NCI-H2029 treated with DMSO at 0.1 percent for 48 hours (cell line): ENCODE measurements around the gene XYLB.

Experiments used
- DNase-seq: peaks from one replicate; lab custom pipeline; 2025; lab: John Stamatoyannopoulos, UW

XYLB gene

DNA sequence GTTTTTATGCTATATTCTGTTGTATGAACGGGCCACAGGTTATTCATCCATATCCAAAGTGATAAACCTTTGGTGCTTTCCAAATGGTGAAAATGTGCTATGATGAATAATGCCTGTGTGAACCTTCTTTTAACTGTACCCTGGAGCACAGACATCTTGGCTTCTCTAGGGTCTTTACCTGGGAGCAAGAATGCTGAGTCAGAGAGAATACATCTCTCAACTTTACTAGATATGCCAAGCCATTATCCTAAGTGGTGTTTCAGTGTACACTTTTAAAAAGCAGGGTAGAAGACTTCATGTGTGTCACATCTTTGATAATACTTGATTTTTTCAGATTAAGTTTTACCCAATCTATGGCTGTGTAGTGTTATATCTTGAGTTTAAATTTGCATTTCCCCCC lies 23.5 kb upstream of the XYLB start:
- no peak for DNase-seq

DNA sequence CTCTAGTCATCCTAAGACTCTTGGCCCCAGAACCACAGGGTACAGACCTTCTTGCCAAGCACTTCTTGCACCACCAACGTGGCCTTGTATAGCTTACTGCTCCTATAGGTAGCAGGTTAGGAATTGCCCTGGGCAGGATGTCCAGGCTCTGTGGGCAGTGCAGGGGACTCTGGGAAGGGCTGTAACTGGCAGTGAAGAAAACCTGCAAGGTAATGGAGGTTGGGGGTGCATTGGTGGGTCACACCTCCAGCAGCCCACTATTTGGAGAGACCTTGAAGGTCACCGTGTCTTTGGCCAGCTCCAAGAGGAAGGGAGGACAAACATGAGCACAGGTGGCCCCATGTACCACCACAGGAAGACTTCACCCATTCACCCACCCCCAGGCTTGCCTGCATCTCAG lies 21.3 kb upstream of the XYLB start:
- DNase-seq = no peak

DNA sequence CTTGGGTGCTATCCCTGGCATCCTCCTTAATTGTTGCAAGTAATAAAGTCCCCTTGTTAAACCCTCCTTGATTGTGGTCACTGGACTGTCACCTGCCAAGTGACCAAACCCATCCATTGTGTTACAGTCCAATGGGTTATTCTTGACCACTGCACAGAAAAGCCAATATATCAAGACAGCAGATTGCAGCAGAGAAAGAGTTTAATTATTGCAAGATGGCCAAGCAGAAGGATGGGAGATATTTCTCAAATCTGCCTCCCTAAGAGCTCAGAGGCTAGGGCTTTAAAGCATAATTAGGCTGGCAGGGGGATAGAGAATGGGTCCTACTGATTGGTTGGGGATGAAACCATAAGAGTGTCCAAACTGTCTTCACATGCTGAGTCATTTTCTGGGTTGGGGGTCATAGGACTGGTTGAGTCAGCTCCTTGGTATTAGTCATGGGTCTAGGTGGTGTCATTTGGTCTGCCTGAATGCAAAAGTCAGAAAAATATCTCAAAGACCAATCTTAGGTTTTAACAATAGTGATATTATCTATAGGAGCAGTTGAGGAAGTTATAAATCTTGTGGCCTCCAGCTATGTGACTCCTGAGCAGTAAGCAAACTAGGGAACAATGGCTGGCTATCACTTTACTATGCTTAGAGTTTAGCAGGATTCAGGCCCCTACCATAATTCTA lies 19.1 kb upstream of the XYLB start:
- no peak for DNase-seq

DNA sequence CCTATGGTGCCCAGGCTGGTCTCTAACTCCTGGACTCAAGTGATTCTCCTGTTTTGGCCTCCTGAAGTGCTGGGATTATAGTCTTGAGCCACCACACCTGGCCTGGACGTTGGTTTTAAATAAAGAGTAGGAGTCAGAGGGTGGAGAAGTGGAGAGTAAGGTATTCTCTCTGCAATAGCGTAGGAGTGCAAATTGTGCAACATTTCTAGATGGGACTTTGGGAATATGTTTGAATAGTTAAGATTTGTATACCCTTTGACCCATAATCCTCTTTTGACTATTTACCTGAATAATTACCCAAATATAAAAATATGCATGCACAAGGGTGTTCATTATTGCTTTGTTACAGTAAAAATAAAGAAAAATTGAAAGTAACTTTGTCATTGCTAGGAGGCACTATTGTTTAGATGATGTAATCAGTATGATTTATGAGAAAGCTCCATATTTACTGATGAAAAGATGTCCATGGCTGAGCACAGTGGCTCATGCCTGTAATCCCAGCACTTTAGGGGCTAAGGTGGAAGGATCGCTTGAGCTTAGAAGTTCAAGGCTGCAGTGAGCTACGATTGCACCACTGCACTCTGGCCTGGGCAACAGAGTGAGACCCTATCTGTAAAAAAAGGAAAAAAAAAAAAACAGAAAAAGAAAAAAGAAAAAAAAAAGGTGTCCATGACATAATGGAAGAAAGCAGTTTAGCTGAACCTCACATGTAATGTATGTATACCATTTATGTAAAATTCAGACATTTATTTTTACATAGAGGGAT lies 15.1 kb upstream of the XYLB start:
- no peak for DNase-seq

DNA sequence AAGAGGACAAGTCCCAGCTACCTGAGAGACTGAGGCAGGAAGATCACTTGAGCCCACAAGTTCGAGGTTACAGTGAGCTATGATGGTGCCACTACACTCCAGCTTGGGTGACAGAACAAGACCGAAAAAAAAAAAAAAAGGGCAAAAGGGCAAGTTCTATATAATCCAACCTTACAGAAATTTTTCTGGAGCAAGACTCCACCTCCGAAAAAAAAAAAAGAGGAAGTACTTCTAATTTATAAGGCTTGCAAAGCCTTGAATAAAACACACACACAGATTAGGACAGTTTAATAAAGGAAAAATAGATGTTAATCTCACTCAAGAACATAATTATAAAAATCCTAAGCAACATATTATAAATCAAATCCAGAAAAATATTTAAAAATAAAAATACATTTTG lies 14.4 kb upstream of the XYLB start:
- no peak for DNase-seq

DNA sequence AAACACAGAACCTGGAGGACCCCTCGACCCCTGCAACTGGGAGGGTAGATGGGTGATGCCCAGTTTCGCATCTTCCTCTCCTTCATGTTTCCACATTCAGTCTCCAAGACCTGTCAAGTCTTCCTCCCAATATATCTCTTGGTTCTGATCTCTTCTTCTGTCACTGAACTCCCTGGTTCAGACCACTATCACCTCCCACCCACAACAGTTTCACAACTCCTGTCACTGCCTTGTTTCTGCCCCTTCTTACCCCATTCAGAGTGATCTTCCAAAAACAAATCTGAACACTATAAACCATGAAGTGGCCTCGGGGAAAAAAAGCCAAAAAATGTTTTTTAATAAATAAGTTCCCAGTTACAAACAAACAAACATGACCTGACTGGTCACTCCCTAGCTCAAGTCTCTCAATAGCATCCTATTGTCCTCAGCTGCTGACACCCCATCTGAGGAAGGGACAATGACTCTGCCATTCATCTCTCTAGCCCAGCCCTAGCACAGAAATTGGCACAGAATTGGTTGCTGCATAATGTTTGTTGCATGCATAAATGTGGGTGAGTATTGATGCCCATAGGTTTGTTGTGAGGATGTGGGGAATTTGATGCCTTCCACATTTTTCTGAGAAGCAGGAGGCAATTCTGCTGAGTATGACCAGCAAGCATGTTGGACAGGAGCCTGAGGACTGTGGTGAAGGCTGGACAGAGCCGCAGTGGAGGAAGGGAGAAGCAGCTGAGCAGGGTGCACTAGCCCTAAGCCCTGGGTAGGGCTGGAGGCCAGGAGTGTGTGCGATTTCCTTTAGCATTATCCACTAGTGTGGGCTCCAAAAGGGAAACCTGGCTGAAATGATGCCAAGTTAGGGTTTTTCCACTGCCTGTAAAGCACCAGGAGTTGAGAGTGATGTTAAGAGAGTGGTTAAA lies 12.2 kb upstream of the XYLB start:
- no peak for DNase-seq

DNA sequence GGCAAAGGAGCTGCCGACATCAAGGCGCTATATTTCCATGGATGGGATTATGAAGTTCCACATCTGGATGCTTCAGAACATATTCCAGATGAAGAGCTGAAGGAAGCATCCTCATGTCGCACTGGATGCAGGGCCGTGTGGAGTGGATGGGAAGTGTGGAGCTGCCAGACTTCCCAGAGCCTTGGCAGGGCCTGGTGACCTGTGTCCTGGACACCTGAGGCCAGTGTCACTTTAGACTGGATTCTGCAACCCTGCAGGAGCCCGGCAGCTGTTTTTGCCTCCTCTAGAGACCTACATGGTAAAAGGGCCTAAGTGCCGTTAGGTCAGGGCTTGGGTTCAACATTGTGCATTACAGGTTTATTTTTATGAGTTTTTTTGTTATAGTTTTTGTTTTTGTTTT lies 11.3 kb upstream of the XYLB start:
- DNase-seq = no peak

DNA sequence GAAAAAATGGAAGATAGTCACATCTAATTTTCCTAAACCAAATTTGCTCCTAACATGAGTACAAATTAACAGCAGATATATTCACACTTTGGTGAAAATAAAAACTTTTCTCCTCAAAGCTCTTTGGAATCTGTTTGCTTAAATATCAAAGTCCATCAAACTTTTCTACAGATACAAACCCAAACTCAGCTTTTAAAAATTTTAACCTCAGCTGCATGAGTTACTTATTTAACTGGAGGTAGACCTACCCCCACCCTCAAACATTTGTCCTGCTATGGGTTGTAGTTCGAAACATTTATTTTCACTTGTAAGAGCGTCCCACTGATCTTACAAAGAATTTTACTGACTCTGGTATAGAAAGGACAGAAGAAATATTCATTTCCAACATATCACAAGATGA lies 8.9 kb upstream of the XYLB start:
- DNase-seq = no peak

DNA sequence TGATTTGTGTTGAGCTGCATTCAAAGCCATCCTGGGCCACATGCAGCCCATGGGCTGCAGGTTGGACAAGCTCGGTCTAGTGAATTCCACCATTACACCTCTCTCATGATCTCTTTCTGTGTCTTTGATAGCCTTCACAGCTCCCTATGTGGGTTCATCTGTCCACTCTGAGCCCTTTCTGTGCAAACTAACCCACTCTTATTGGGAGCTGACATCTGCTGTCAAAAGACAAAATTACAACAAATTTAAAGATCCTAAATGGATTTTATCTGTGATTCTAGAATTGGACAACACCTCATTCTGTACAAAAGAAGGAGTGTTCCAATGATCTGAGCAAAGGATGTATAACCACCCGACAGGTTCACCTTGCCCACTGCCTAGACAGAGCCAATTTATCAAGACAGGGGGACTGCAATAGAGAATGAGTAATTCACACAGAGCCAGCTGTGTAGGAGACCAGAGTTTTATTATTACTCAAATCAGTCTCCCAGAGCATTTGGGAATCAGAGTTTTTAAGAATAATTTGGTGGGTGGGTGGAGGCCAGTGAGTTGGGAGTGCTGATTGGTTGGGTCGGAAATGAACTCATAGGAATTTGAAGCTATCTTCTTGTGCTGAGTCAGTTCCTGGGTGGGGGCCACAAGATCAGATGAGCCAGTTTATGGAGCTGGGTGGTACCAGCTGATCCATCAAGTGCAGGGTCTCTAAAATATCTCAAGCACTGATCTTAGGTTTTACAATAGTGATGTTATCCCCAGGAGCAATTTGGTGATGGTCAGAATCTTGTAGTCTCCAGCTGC lies 2.6 kb upstream of the XYLB start:
- DNase-seq = no peak

DNA sequence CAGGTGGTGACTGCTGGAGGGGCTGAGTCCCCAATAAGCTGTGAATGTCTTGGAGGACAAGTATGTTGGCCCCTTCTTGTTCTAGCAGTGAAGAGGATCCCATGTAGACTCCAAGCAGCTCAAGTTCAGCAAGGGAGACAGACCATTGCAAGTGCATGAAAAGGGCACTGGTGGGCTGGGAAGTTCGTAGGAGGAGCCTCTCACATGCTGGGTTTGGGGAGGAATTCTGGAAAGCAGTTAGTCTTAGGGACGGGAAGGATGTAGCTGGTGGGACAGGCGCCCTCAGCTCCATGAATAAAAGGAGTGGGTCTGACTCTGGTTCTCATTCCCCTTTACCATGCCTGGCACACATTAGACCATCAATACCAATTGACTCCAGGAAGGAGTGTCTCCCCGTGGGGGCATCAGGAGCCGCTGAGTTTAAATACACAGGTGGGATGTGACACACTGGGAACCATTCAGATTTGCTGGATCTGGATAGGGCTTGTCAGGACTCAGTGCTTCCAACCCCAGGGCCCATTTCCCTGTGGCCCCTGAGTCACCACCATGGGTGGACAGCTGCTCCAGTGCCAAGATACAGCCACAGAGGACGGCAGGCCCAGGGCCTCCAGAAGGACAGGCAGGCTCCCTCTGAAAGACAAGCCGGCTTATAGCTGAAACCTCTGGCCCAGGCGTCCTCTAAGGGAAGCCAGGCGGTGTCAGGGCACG lies 552 bp upstream of the XYLB start:
- no peak for DNase-seq

DNA sequence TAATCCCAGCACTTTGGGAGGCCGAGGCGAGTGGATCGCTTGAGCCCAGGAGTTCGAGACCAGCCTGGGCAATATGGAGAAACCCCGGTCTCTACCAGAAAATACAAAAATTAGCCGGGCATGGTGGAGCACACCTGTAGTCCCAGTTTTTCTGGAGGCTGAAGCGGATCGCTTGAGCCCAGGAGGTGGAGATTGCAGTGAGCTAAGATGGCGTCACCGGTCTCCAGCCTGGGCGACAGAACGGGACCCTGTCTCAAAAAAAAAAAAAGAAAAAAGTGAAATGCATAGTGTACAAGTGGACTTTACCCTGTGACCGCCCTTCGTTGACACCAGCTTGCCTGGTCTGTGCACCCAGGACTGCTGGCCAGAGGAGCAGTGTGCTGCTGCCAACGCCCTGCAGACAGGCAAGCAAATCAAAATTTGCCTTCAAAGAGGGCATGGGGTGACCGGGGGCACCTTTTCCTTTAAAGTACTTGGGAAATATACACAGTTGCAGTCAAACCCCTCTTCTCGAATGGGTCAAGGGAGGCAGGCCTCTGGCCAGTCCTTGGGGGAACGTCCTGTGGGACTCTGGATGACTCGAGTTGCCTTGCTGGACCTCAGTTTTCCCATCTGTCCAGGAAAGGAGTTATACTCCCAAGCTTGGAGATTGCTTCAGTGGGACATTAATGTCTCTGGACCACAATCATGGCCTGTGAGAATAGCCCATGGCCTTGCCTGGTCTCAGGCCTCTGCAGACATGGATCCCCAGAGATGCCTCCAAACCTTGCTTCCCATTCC lies 1.0 kb downstream of the XYLB start:
- no peak for DNase-seq

DNA sequence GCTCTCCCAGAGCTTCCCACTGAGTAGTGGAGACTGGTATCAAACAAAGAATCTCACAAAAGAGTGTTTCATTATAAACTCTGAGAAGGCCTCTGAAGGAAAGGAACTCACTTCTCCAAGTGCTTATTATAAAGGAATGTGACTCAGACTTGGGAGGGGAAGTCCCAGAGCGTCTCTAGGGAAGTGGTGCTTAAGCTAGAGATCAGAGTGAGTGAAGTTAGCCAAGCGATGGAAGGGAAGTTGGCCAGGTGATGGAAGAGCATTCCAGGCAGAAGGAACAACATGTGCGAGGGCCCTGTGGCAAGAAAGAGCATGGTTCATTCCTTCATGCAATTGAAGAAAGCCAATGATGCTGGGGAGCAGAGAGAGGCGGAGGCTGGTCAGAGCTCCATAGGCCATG lies 2.3 kb downstream of the XYLB start:
- no peak for DNase-seq

DNA sequence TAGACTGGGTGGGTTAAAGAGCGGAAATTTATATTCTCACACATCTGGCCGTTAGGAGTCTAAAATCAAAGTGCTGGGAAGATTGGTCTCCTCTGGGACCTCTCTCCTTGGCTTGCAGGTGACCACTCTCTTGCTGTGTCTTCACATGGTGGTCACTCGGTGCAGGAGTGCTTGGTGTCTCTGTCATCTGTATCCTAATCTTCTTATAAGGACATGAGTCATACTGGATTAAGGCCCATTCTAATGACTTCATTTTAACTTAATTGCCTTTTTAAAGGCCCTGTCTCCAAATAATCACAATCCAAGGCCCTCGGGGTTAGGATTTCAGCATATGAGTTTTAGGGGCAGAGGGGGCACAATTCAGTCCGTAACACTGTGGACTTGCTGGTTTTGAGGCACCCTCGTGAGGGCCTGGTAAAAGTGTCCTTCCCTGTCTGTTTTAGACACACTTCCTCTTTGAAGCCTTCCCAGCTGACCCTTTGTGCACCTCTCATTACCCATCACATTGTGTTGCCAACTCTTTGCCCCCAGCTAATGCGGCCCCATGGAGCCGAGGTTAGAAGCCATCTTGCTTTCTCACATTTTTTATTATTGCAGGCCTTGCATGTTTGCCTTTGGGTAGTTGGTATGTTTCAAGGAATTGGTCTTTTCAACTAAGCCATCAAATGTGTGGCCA lies 3.2 kb downstream of the XYLB start:
- DNase-seq = no peak

DNA sequence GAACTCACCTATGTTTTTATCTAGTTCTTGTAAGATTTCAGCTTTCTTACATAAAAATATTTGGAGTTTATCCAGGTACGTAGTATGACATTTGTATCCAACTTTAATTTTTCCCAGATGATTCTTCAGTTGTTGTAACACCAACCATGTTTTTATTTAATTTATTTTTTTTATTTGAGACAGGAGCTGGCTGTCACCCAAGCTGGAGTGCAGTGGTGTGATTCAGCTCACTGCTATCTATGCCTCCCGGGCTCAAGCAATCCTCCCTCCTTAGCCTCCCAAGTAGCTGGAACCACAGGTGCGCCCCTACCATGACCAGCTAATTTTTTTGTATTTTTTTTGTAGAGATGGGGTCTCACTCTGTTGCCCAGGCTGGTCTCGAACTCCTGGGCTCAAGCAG lies 6.6 kb downstream of the XYLB start:
- no peak for DNase-seq

DNA sequence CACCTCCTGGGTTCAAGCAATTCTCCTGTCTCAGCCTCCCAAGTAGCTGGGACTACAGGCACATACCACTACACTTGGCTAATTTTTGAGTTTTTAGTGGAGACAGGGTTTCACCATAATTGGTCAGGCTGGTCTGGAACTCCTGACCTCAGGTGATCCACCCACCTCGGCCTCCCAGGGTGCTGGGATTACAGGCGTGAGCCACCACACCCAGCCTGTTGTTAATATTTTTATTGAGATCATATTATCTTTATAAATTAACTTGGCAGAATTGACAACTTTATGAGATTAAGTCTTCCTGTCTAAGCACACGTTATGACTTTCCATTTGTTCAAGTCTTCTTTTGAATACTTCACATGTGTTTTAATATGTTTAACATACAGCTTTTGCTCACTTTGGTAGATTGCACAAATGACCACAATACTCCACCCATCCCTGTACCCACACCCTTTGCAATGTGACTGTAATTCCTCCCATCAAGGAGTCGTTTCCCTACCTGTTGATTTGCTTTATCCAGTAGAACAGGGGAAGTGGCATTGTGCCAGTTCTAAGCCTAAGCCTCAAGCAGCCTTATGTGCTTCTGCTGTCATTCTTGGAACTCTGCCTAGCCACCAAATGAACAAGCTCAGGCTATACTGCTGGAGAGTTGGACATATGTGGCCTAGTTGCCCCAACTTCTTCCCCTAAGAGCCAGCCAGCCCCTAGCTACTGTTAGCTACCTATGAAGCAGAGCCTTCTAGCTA lies 8.2 kb downstream of the XYLB start:
- peak; percentile 79 for DNase-seq

DNA sequence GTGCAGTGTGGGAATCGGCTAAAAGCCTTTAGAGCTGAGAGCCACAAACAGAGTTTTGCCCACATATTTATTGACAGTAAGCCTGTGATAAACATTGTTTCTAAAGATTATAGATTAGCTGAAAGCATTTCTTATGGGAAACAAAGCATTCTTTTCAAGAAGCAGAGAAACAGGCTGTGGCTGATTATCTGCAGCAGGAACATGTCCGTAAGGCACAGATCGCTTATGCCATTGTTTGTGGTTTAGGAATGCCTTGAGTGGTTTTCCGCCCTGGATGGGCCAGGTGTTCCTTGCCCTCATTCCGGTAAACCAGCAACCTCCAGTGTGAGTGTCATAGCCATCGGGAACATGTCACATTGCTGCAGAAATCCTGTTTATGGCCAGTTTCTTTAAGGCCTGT lies 12.5 kb downstream of the XYLB start:
- no peak for DNase-seq

DNA sequence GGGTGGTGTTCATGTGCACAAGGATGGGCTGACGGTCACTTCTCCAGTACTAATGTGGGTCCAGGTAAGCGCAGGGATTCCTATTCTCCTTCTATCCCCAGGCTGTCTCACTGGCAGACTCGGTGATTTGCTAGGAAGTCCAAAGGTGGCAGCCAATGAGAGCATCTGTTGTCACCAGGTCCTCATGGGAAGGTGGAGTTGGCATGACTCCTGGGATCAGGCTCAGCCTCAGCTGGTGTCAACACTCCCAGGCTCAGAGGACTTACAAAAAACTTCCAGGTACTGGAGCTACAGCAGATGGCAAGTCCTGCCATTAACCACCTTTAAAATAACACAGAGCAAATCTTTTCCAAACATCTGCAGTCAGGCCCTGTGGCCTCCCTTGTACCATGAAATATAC lies 13.8 kb downstream of the XYLB start:
- DNase-seq = no peak

DNA sequence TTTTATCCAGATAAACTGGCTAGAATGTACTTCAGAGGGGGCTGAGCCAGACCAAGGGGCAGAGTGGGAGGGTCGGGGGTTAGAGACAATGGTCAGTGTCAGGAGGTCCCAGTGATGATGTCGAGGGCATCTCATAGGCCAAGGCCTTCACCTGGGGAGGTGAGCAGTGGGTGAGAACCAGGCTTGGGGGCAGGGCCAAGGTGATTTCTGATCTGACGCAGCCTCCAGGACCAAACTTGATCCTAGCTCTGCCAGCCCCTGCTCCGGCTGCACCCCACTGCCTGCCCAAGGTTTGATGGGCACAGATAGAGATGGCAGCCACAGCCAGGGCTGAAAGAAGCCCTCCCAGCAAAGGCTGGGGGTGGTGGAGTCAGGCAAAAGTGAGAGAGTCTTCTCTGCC lies 14.9 kb downstream of the XYLB start:
- no peak for DNase-seq

DNA sequence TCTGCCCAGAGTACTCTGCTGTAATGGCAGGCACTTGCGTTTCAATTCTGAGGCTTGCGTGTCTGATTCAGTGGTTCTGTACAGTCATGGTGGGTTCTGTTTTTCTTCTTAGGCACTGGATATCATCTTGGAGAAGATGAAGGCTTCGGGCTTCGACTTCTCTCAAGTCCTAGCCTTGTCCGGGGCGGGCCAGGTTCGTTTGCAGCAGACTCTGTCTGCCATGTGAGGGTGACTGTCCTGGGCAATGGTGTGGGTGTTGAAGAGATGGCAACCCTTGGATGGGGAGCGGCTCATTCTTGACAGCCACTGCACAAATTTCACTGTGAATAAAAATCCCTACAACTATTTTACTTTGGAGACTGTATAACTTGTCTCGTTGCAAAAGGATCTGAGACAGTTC lies 16.2 kb downstream of the XYLB start:
- DNase-seq = no peak
